Sigmoid colon (tissue), 7 donors: ENCODE data around the gene LPIN2. TPM values are rescaled to one million over a fixed set of nuclear protein-coding genes. Genes with fewer than 3 reads are reported as not detected.

Experiments used
- DNase-seq: peaks from one replicate; pipeline ENCODE4 v3.0.0-alpha.2; 2019
- H3K27ac ChIP-seq, 4 donors: fragments of 200-600 bp; sonication (generic); one replicate each; pipeline ENCODE4 v1.5.1; 2016 to 2019; ENCODE audit warnings: mild to moderate bottlenecking in 1 of 4
- H3K27me3 ChIP-seq, 3 donors: fragments of 200-600 bp; sonication (generic); one replicate each; pipeline ENCODE4 v1.5.1; 2019; ENCODE audit warnings: mild to moderate bottlenecking in 1 of 3
- H3K36me3 ChIP-seq, 4 donors: fragments of 200-600 bp; sonication (generic); one replicate each; pipeline ENCODE4 v1.5.1; 2016 to 2019
- H3K4me1 ChIP-seq, 4 donors: fragments of 200-600 bp; sonication (generic); one replicate each; pipeline ENCODE4 v1.5.1; 2017 to 2019
- H3K4me3 ChIP-seq, 4 donors: fragments of 200-600 bp; sonication (generic); one replicate each; pipeline ENCODE4 v1.5.1; 2017 to 2019; ENCODE audit warnings: mild to moderate bottlenecking in 2 of 4, moderate library complexity in 1 of 4
- H3K9me3 ChIP-seq, 4 donors: fragments of 200-600 bp in 3 of 4; sonication (generic) in 3 of 4; one replicate each; pipeline versions ENCODE4 v1.5.1 to v1.6.1; 2013 to 2019
- CTCF ChIP-seq, 4 experiments: fragments of 450-650 bp in 3 of 4; fragments of 200-600 bp in 1 of 4; IDR thresholded peaks; one replicate each; pipeline ENCODE4 v1.5.1; 2016 to 2019; ENCODE audit warnings: antibody characterized with exemption in 4 of 4, mild to moderate bottlenecking in 3 of 4, moderate library complexity in 2 of 4
- EP300 ChIP-seq, 4 donors: sonication (generic); formaldehyde crosslinking; IDR thresholded peaks; one replicate each; pipeline ENCODE4 v1.6.1; 2017; ENCODE audit warnings: antibody characterized with exemption in 4 of 4
- POLR2A ChIP-seq, 2 donors: fragments of 450-650 bp; IDR thresholded peaks; one replicate each; pipeline ENCODE4 v1.6.1; 2016; ENCODE audit warnings: antibody characterized with exemption in 2 of 2, mild to moderate bottlenecking in 2 of 2, moderate library complexity in 2 of 2
- POLR2AphosphoS5 ChIP-seq, 4 donors: sonication (generic); formaldehyde crosslinking; IDR thresholded peaks; one replicate each; pipeline ENCODE4 v1.6.1; 2017; ENCODE audit warnings: antibody characterized with exemption in 4 of 4
- WGBS, 2 donors: extraction: QIAGEN DNeasy Blood & Tissue Kit; methylation state at CpG; one replicate each; pipeline ENCODE4 v1.1.7; 2013; 5-methylcytosine and 5-hydroxymethylcytosine counted together
- intact Hi-C: fragments of 100-400 bp; cut with DNase I; formaldehyde crosslinking; loops from one replicate; pipeline ENCODE4 v1.15.1; 2023
- polyA plus RNA-seq, 3 donors: library from polyadenylated mRNA; stranded (reverse); fragments of 200-250 nt; gene quantifications; one replicate each; pipeline ENCODE4 v1.2.3, GENCODE V29; 2013
- total RNA-seq, 4 donors: library from RNA; depleted of rRNA; stranded (reverse); fragments of >200 nt; gene quantifications; one replicate each; pipeline ENCODE4 v1.1.0, GENCODE V29; 2016
- donor health status: healthy with polysubstance abuse.
- donor health status: Bipolar disorder and iron deficiency.
- donor health status: healthy.

The LPIN2 gene
- total and polyA plus RNA-seq, 7 donors = 13.6 to 34.9 (median 20.4) TPM

- Histone ChIP-seq H3K4me3 (no peak overlapping the region), H3K4me1 (peaks cover 0 to 50% (median 26%) of the 10 kb centered on the region in 4 donors), H3K27me3 (no peaks in the 10 kb centered on the region), H3K9me3 (no peaks in the 10 kb centered on the region), H3K27ac (peak overlapping the region; percentile 47 to 72 (median 71)), H3K36me3 (no peaks in the 10 kb centered on the region)
- intact Hi-C loops = no loop called here
- WGBS, 2 donors = 71 to 72% methylated on average over 4 of the region's 4 CpGs
- DNase-seq = no peak
- TF ChIP-seq POLR2A (IDR thresholded peaks at IDR 0.05) (no peak), EP300 (IDR thresholded peaks at IDR 0.05) (no peak), POLR2AphosphoS5 (IDR thresholded peaks at IDR 0.05) (no peak), CTCF (IDR thresholded peaks at IDR 0.05) (no peak)
Observed at GRCh38 chr18:2997846-2998564, 14.9 kb downstream of the LPIN2 start.

GRCh38 chr18:2997429-2997828 lies 15.5 kb downstream of the LPIN2 start:
- H3K4me3 ChIP-seq = no peak overlapping the region
- peak overlapping the region; percentile 47 to 72 (median 71) for H3K27ac ChIP-seq
- TF ChIP-seq POLR2AphosphoS5 (IDR thresholded peaks at IDR 0.05) = no peak
- TF ChIP-seq EP300 (IDR thresholded peaks at IDR 0.05) = no peak
- no peak for TF ChIP-seq CTCF (IDR thresholded peaks at IDR 0.05)
- TF ChIP-seq POLR2A (IDR thresholded peaks at IDR 0.05) = no peak
- intact Hi-C loops = no loop called here
- DNase-seq = no peak
- H3K36me3 ChIP-seq = no peaks in the 10 kb centered on the region
- no peaks in the 10 kb centered on the region for H3K9me3 ChIP-seq
- H3K27me3 ChIP-seq = no peaks in the 10 kb centered on the region
- H3K4me1 ChIP-seq = peaks cover 0 to 50% (median 26%) of the 10 kb centered on the region in 4 donors

GRCh38 chr18:2994603-2995432 lies 18.1 kb downstream of the LPIN2 start:
- no peaks in the 10 kb centered on the region for H3K9me3 ChIP-seq
- H3K27ac ChIP-seq = no peak overlapping the region
- WGBS, 2 donors = 51 to 70% methylated on average over 6 of the region's 6 CpGs
- H3K4me3 ChIP-seq = no peak overlapping the region
- intact Hi-C loops = no loop called here
- no peak for DNase-seq
- no peaks in the 10 kb centered on the region for H3K36me3 ChIP-seq
- TF ChIP-seq EP300 (IDR thresholded peaks at IDR 0.05) (no peak), CTCF (IDR thresholded peaks at IDR 0.05) (no peak), POLR2A (IDR thresholded peaks at IDR 0.05) (no peak), POLR2AphosphoS5 (IDR thresholded peaks at IDR 0.05) (no peak)
- peaks cover 0 to 40% (median 26%) of the 10 kb centered on the region in 4 donors for H3K4me1 ChIP-seq
- H3K27me3 ChIP-seq = no peaks in the 10 kb centered on the region

- WGBS, 2 donors = 89 to 91% methylated on average over 2 of the region's 2 CpGs
- intact Hi-C loops = no loop called here
- Histone ChIP-seq H3K27me3 (no peaks in the 10 kb centered on the region), H3K4me1 (peaks cover 0 to 33% (median 20%) of the 10 kb centered on the region in 4 donors), H3K4me3 (no peak overlapping the region), H3K9me3 (no peaks in the 10 kb centered on the region), H3K36me3 (no peaks in the 10 kb centered on the region), H3K27ac (no peak overlapping the region)
- TF ChIP-seq POLR2AphosphoS5 (IDR thresholded peaks at IDR 0.05) = no peak
- TF ChIP-seq CTCF (IDR thresholded peaks at IDR 0.05) = no peak
- no peak for TF ChIP-seq EP300 (IDR thresholded peaks at IDR 0.05)
- TF ChIP-seq POLR2A (IDR thresholded peaks at IDR 0.05) = no peak
- no peak for DNase-seq
Observed at GRCh38 chr18:2994020-2994589, 18.8 kb downstream of the LPIN2 start.
